ENCODE data around the gene SCCPDH.
A peak's percentile ranks its signal among the peaks of the same experiment; 100 is the strongest.
"Not testable (repeated sequence)": the region's sequence is repeated elsewhere in the genome, so short reads cannot be mapped to it uniquely, and the experiment has no call there.

SCCPDH gene

DNA sequence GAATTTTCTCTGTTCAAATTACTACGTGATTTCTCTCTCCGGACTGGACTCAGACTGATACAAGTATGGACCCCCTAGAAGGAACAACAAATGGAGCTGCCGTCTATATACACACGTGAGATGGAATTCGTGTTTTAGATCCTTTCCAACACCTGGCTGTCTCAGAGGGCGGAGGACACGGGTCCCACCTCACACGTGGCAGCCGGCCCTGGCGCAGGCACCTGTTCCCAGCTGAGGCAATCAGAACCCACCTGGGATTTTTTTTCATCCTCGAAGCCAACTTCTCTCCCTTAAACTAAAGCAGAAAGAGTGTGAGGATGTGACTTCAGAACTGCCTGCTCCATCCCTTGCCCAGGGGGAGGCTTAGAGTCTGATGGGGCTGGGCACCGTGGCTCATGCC lies 34.1 kb upstream of the SCCPDH start:
- peaks cover 0 to 7% of the 10 kb centered on the region in 2 donors for H3K4me1 ChIP-seq (ENCODE audit: control insufficient read depth in 1 of 2, insufficient read depth in 2 of 2, low read length in 2 of 2)
- no peaks in the 10 kb centered on the region for H3K36me3 ChIP-seq (ENCODE audit: control insufficient read depth in 1 of 2, insufficient read depth in 2 of 2, low read length in 2 of 2)
- peak overlapping the region; percentile 39 to 53 for H3K4me3 ChIP-seq (ENCODE audit: low read depth in 1 of 2, low read length in 2 of 2)
- H3K9me3 ChIP-seq (ENCODE audit: control insufficient read depth in 1 of 2, low read length in 2 of 2) = no peaks in the 10 kb centered on the region
- no peak overlapping the region for H3K27ac ChIP-seq (ENCODE audit: low read length)
- H3K27me3 ChIP-seq (ENCODE audit: low read depth, low read length) = no peaks in the 10 kb centered on the region

DNA sequence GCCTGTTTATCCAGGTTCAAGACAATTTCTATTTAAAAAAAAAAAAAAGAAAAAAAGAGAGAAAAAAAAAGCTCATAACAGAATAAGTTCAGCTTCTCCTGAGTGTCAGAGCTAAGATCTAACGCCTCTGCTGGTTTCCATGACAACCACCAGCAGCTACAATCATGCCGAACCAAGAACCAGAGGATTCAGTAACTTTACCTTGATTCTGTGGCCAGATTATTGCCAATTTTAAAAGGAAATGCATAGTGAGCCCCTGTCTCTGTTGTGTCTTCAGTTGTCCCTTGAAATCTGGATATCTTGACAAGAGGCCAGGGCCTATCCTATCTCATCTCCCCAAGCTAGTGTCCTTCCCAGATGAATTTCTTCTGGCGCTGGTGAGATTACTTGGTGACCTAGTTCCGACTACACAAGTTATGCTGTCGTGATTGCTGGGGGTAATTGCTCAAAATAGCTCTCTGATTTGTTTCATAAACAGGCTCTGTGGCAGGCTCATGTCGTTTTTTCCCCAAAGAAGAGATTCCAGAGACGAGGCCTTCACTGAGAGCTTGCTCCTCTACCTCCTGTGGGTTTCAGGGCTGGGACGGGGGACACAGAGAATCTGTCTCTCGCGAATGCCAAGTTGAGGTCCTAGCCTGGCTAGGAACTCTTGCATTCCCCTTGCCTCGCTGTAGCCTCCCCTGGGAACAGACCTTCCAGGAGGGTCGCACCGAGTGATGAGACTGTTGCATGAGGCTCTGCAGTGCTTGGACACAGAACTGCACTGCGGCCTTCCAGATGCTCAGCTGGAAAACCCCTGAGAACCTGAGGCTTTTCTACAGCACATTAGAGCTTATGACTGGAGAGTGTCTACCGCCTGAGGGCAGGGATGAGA lies 32.4 kb upstream of the SCCPDH start:
- no peak overlapping the region for H3K27ac ChIP-seq (ENCODE audit: low read length)
- no peak overlapping the region for H3K4me3 ChIP-seq (ENCODE audit: low read depth in 1 of 2, low read length in 2 of 2)
- H3K4me1 ChIP-seq (ENCODE audit: control insufficient read depth in 1 of 2, insufficient read depth in 2 of 2, low read length in 2 of 2) = peaks cover 0 to 7% of the 10 kb centered on the region in 2 donors
- H3K9me3 ChIP-seq (ENCODE audit: control insufficient read depth in 1 of 2, low read length in 2 of 2) = no peaks in the 10 kb centered on the region
- no peaks in the 10 kb centered on the region for H3K36me3 ChIP-seq (ENCODE audit: control insufficient read depth in 1 of 2, insufficient read depth in 2 of 2, low read length in 2 of 2)
- H3K27me3 ChIP-seq (ENCODE audit: low read depth, low read length) = no peaks in the 10 kb centered on the region

DNA sequence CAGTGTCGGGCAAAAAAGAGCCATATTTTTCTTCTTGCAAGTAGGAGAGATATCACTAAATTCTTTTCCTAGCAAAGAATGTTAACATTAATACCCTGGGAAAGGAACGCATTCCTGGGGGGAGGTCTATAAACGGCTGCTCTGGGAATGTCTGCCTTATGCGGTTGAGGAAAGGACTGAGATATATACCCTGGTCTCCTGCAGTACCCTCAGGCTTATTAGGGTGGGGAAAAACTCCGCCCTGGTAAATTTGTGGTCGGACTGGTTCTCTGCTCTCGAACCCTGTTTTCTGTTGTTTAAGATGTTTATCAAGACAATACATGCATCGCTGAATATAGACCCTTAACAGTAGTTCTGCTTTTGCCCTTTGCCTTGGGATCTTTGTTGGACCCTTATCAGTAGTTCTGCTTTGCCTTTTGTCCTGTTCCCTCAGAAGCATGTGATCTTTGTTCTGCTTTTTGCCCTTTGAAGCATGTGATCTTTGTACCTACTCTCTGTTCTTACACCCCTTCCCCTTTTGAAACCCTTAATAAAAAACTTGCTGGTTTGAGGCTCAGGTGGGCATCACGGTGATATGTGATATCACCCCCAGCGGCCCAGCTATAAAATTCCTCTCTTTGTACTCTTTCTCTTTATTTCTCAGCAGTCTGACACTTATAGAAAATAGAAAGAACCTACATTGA lies 29.9 kb upstream of the SCCPDH start:
- not testable (repeated sequence) for H3K4me3 ChIP-seq (ENCODE audit: low read depth in 1 of 2, low read length in 2 of 2); H3K27ac ChIP-seq (ENCODE audit: low read length); H3K4me1 ChIP-seq (ENCODE audit: control insufficient read depth in 1 of 2, insufficient read depth in 2 of 2, low read length in 2 of 2); H3K9me3 ChIP-seq (ENCODE audit: control insufficient read depth in 1 of 2, low read length in 2 of 2); H3K36me3 ChIP-seq (ENCODE audit: control insufficient read depth in 1 of 2, insufficient read depth in 2 of 2, low read length in 2 of 2); H3K27me3 ChIP-seq (ENCODE audit: low read depth, low read length)

DNA sequence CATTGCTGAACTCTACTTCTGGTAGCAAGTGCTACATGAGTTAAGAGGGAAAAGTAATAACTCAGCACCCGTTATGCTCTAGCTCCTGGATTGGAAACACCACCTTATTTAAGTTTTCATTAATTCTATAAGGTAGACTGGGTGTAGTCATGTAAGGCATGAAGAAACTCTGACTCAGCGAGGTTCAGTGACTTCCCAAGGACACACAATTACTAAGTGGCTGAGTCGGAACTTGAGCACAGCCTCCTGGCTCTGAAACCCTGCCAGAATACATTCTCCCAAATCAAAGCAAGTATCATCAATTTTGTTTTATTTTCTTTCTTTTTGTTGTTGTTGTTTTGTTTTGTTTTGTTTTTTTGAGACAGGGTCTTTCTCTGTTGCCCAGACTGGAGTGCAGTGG lies 29.1 kb upstream of the SCCPDH start:
- Histone ChIP-seq H3K36me3 (ENCODE audit: control insufficient read depth in 1 of 2, insufficient read depth in 2 of 2, low read length in 2 of 2) (no peaks in the 10 kb centered on the region), H3K9me3 (ENCODE audit: control insufficient read depth in 1 of 2, low read length in 2 of 2) (no peaks in the 10 kb centered on the region)

DNA sequence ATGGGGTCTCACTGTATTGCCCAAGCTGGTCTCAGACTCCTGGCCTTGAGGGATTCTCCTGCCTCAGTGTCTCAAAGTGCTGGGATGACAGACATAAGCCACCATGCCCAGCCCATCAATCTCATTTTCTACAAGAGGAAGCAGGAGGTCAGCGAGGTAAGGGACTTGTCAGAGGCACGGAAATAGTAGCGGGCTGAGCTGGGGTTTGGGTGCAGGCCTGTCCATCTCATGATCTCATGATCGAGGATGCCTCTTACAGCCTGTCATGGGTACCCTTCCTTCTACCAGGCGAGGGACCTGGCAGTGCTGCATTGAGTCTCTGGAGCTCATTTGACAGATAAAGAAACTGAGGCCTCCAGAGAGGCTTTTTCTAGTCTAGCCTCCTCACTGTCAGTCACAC lies 28.5 kb upstream of the SCCPDH start:
- no peak overlapping the region for H3K27ac ChIP-seq (ENCODE audit: low read length)
- no peaks in the 10 kb centered on the region for H3K4me1 ChIP-seq (ENCODE audit: control insufficient read depth in 1 of 2, insufficient read depth in 2 of 2, low read length in 2 of 2)
- H3K4me3 ChIP-seq (ENCODE audit: low read depth in 1 of 2, low read length in 2 of 2) = no peak overlapping the region
- H3K36me3 ChIP-seq (ENCODE audit: control insufficient read depth in 1 of 2, insufficient read depth in 2 of 2, low read length in 2 of 2) = no peaks in the 10 kb centered on the region
- no peaks in the 10 kb centered on the region for H3K27me3 ChIP-seq (ENCODE audit: low read depth, low read length)
- no peaks in the 10 kb centered on the region for H3K9me3 ChIP-seq (ENCODE audit: control insufficient read depth in 1 of 2, low read length in 2 of 2)

More for the DNA sequence above, 29.1 kb upstream of the SCCPDH start:
- H3K4me3 ChIP-seq (ENCODE audit: low read depth in 1 of 2, low read length in 2 of 2) = no peak overlapping the region
- no peaks in the 10 kb centered on the region for H3K27me3 ChIP-seq (ENCODE audit: low read depth, low read length)
- no peak overlapping the region for H3K27ac ChIP-seq (ENCODE audit: low read length)
- H3K4me1 ChIP-seq (ENCODE audit: control insufficient read depth in 1 of 2, insufficient read depth in 2 of 2, low read length in 2 of 2) = no peaks in the 10 kb centered on the region

DNA sequence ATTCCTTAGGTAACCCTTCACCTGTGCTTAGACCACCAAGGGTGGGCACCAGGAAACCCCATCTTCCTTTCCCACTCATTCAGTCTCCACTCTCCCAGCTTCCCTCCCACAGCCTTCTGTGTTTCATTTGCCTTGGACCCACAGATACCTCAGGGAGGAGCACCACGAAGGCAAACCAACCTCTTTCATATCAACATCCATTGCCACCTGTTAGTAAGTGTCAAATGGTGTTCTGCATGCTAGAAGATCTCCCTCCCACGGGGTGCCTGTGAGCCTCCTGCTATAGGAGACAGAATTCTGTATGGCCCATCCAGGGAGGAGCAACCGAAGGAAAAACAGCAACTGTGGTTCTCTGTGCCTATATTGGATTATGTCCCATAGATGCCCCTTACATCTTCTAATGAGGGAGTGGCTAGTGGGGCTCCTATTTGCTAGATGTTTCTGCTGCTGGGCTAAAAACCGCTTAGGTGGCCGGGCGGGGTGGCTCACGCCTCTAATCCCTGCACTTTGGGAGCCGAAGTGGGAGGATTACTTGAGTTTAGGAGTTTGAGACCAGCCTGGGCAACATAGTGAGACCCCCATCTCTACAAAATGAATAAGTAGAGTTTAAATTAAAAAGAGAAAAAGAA lies 25.6 kb upstream of the SCCPDH start:
- no peak overlapping the region for H3K27ac ChIP-seq (ENCODE audit: low read length)
- H3K27me3 ChIP-seq (ENCODE audit: low read depth, low read length) = no peaks in the 10 kb centered on the region
- peak overlapping the region; percentile 51 to 54 for H3K4me3 ChIP-seq (ENCODE audit: low read depth in 1 of 2, low read length in 2 of 2)
- H3K9me3 ChIP-seq (ENCODE audit: control insufficient read depth in 1 of 2, low read length in 2 of 2) = no peaks in the 10 kb centered on the region
- no peaks in the 10 kb centered on the region for H3K4me1 ChIP-seq (ENCODE audit: control insufficient read depth in 1 of 2, insufficient read depth in 2 of 2, low read length in 2 of 2)
- no peaks in the 10 kb centered on the region for H3K36me3 ChIP-seq (ENCODE audit: control insufficient read depth in 1 of 2, insufficient read depth in 2 of 2, low read length in 2 of 2)

DNA sequence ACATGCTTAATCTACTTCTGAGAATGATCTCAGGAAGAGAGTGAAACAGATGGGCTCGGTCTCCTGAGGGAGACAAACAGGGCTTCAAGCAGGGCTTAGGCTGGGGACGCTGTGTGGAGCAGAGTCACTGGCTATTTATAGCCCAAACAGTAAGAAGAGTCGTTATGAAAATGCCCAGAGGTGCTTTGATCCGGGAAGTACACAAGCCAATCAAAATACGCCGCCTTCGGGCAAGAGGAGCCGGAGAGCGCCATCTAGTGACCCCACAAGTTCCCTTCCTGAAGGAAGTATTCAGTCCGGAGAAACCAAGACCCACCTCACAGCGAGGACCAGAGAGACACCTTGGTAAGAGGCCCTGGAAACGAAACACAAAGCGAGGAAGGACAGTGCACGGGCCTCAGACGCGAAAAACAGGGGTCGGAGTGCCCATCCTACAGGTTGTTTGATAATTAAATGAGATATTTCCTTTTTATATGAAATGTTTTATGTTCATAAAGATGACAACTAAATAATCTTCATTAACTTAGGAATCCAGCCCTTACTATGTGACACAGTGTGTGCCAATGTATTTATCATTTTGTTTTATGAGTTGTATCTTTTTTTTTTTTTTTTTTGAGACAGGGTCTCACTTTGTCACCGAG lies 25.0 kb upstream of the SCCPDH start:
- Histone ChIP-seq H3K36me3 (ENCODE audit: control insufficient read depth in 1 of 2, insufficient read depth in 2 of 2, low read length in 2 of 2) (no peaks in the 10 kb centered on the region), H3K27me3 (ENCODE audit: low read depth, low read length) (no peaks in the 10 kb centered on the region), H3K4me3 (ENCODE audit: low read depth in 1 of 2, low read length in 2 of 2) (peak overlapping the region; percentile 51 to 54), H3K9me3 (ENCODE audit: control insufficient read depth in 1 of 2, low read length in 2 of 2) (no peaks in the 10 kb centered on the region), H3K4me1 (ENCODE audit: control insufficient read depth in 1 of 2, insufficient read depth in 2 of 2, low read length in 2 of 2) (no peaks in the 10 kb centered on the region), H3K27ac (ENCODE audit: low read length) (no peak overlapping the region)

DNA sequence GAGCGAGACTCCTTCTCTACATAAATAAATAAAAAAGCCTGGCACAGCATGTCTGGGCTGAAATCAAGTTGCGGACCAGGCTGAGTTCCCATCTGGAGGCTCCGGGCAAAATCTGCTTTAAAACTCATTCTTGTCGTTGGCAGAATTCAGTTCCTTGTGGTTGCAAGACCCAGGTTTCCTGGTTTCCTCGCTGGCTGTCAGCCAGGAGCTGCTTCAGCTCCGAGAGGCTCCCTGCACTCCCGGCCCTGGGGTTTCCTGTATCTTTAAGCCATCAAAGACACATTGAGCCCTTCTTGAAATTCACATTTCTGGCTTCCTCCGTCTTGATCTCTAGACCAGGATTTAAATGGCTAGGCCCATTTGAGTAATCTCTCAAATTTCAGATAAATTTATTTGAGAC lies 20.6 kb upstream of the SCCPDH start:
- Histone ChIP-seq H3K36me3 (ENCODE audit: control insufficient read depth in 1 of 2, insufficient read depth in 2 of 2, low read length in 2 of 2) (no peaks in the 10 kb centered on the region), H3K4me3 (ENCODE audit: low read depth in 1 of 2, low read length in 2 of 2) (no peak overlapping the region), H3K27ac (ENCODE audit: low read length) (no peak overlapping the region), H3K9me3 (ENCODE audit: control insufficient read depth in 1 of 2, low read length in 2 of 2) (no peaks in the 10 kb centered on the region), H3K4me1 (ENCODE audit: control insufficient read depth in 1 of 2, insufficient read depth in 2 of 2, low read length in 2 of 2) (no peaks in the 10 kb centered on the region), H3K27me3 (ENCODE audit: low read depth, low read length) (no peaks in the 10 kb centered on the region)

DNA sequence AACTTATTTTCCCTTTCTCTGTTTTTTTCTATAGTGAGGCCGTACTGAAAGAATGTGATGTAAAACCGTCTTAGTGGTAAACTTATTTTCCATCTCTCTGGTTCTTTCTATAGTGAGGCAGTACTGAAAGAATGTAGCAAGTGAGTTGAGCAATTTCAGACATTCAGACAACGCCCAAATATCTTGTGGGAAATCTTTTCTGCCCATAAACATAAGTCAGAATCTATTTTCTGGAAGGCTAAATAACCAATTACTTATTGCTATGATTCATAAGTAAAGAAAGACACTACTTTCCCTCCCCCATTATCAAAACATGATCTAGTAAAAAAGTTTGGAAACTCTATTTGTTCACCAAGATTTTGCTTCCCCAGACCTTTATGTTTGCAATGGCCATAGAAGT lies 18.8 kb upstream of the SCCPDH start:
- Histone ChIP-seq H3K4me1 (ENCODE audit: control insufficient read depth in 1 of 2, insufficient read depth in 2 of 2, low read length in 2 of 2) (no peaks in the 10 kb centered on the region), H3K36me3 (ENCODE audit: control insufficient read depth in 1 of 2, insufficient read depth in 2 of 2, low read length in 2 of 2) (no peaks in the 10 kb centered on the region), H3K4me3 (ENCODE audit: low read depth in 1 of 2, low read length in 2 of 2) (no peak overlapping the region), H3K9me3 (ENCODE audit: control insufficient read depth in 1 of 2, low read length in 2 of 2) (no peaks in the 10 kb centered on the region), H3K27ac (ENCODE audit: low read length) (no peak overlapping the region), H3K27me3 (ENCODE audit: low read depth, low read length) (no peaks in the 10 kb centered on the region)

DNA sequence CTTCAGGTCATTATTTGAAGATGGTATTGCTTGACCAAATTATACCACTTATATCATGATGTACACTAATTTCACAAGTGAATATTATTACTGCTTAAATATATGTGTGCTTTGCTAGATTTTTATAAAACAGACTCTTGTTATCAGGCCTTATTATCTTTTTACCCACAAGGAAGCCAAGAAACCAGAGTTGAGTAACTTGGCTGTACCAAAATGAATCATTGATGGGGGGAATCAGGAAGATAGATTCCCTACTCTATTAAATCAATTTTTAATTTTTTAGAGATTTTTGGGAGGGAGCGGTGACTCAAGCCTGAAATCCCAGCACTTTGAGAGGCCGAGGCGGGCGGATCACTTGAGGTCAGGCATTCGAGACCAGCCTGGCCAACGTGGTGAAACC lies 16.0 kb upstream of the SCCPDH start:
- H3K27me3 ChIP-seq (ENCODE audit: low read depth, low read length) = no peaks in the 10 kb centered on the region
- H3K36me3 ChIP-seq (ENCODE audit: control insufficient read depth in 1 of 2, insufficient read depth in 2 of 2, low read length in 2 of 2) = no peaks in the 10 kb centered on the region
- no peak overlapping the region for H3K4me3 ChIP-seq (ENCODE audit: low read depth in 1 of 2, low read length in 2 of 2)
- no peaks in the 10 kb centered on the region for H3K9me3 ChIP-seq (ENCODE audit: control insufficient read depth in 1 of 2, low read length in 2 of 2)
- H3K4me1 ChIP-seq (ENCODE audit: control insufficient read depth in 1 of 2, insufficient read depth in 2 of 2, low read length in 2 of 2) = no peaks in the 10 kb centered on the region
- no peak overlapping the region for H3K27ac ChIP-seq (ENCODE audit: low read length)

DNA sequence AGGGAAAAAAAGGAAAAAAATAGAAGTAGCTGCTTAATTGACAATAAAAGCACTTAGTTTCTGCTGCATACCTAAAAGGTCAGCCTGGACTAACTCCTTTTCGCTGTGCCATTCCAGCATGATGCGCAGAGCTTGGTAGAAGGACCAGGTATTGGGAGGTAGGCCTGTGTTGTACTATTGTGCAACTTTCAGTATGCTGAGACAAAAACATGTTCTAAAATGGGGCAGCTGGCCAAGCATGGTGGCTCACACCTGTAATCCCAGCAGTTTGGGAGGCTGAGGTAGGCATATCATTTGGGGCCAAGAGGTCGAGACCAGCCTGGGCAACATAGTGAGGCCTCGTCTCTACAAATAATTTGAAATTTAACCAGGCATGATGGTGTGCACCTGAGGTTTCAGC lies 15.0 kb upstream of the SCCPDH start:
- Histone ChIP-seq H3K27ac (ENCODE audit: low read length) (no peak overlapping the region), H3K36me3 (ENCODE audit: control insufficient read depth in 1 of 2, insufficient read depth in 2 of 2, low read length in 2 of 2) (no peaks in the 10 kb centered on the region), H3K4me1 (ENCODE audit: control insufficient read depth in 1 of 2, insufficient read depth in 2 of 2, low read length in 2 of 2) (no peaks in the 10 kb centered on the region), H3K9me3 (ENCODE audit: control insufficient read depth in 1 of 2, low read length in 2 of 2) (no peaks in the 10 kb centered on the region), H3K27me3 (ENCODE audit: low read depth, low read length) (no peaks in the 10 kb centered on the region), H3K4me3 (ENCODE audit: low read depth in 1 of 2, low read length in 2 of 2) (no peak overlapping the region)

All from muscle layer of duodenum (tissue), 2 donors.